ENCODE results near the gene MYO18A. TPM values are rescaled to one million over a fixed set of nuclear protein-coding genes. Genes with fewer than 3 reads are reported as not detected.

Gene MYO18A
- total RNA-seq, 1 donor from 2014 or later, result 11.6 TPM

DNA sequence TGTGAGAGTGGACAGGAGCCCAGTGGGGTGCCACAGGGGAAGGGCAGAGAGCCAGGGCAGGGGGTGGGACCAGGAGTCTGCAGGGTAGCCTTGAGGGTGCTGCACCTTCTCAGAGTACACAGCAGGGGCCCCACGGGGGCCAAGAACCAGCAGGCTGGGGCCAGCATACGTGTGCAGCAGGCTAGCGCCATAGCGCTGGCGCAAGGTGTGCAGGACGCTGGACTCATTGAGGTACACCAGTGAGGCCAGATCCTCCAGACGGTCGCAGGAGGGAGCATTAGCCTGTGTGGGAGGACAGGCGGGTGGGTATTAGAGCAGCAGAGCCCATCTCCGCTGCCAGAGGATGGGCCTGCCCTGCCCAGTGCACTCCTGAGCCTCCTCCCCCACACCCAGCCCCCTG lies 58.8 kb downstream of the MYO18A start:
- H3K79me2 ChIP-seq (ENCODE audit: low read depth), result no peaks in the 10 kb centered on the region
- Mint-ChIP-seq H3K4me3 (no peak overlapping the region), H3K9me3 (no peaks in the 10 kb centered on the region), H3K27ac (no peak overlapping the region), H3K27me3 (ENCODE audit: insufficient read depth, low read depth) (peaks cover 5% of the 10 kb centered on the region), H3K36me3 (no peaks in the 10 kb centered on the region), H3K4me1 (peaks cover 5% of the 10 kb centered on the region)
- H3K9me3 ChIP-seq (ENCODE audit: low read depth), result no peaks in the 10 kb centered on the region
- H3K4me2 ChIP-seq, result no peak overlapping the region
- H3K4me1 ChIP-seq, result peaks cover 3% of the 10 kb centered on the region
- no peak overlapping the region for H2AFZ ChIP-seq (replicated peaks)
- TF ChIP-seq, protein P1, sequence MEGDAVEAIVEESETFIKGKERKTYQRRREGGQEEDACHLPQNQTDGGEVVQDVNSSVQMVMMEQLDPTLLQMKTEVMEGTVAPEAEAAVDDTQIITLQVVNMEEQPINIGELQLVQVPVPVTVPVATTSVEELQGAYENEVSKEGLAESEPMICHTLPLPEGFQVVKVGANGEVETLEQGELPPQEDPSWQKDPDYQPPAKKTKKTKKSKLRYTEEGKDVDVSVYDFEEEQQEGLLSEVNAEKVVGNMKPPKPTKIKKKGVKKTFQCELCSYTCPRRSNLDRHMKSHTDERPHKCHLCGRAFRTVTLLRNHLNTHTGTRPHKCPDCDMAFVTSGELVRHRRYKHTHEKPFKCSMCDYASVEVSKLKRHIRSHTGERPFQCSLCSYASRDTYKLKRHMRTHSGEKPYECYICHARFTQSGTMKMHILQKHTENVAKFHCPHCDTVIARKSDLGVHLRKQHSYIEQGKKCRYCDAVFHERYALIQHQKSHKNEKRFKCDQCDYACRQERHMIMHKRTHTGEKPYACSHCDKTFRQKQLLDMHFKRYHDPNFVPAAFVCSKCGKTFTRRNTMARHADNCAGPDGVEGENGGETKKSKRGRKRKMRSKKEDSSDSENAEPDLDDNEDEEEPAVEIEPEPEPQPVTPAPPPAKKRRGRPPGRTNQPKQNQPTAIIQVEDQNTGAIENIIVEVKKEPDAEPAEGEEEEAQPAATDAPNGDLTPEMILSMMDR (IDR thresholded peaks at IDR 0.05), result no peak
- TF ChIP-seq EZH2 (IDR thresholded peaks at IDR 0.05) (no peak), EZH2phosphoT487 (IDR thresholded peaks at IDR 0.05) (no peak)
- H3K27ac ChIP-seq, result no peak overlapping the region
- H3K9ac ChIP-seq, result no peak overlapping the region
- no peaks in the 10 kb centered on the region for H3K27me3 ChIP-seq
- H3F3A ChIP-seq (ENCODE audit: low read depth), result peaks cover 4% of the 10 kb centered on the region
- H3K36me3 ChIP-seq, result no peaks in the 10 kb centered on the region
- H3K4me3 ChIP-seq, result no peak overlapping the region
- DNase-seq (ENCODE audit: low spot score), result no peak
- peaks cover 4% of the 10 kb centered on the region for H4K20me1 ChIP-seq (ENCODE audit: low read depth)

DNA sequence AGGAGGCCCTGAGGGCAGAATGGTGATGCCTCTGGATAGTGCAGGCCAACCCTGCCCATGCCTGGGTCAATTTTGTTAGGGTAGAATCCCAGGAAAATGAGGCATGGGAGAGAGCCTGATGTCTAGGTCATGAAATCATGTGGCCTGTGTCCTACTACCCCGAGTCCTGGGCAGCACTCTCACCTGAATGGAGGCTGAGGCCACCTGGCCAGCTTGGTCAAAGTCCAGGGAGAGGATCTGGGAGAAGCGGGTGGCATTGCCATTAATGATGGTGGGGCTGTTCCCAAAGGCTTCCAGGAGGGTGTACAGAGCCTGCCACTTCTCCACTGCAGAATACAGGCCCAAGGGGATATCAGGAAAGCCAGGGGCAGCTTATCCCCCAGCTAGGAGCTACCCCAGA lies 59.8 kb downstream of the MYO18A start:
- Mint-ChIP-seq H3K4me1 (peaks cover 7% of the 10 kb centered on the region), H3K4me3 (no peak overlapping the region), H3K36me3 (no peaks in the 10 kb centered on the region)

DNA sequence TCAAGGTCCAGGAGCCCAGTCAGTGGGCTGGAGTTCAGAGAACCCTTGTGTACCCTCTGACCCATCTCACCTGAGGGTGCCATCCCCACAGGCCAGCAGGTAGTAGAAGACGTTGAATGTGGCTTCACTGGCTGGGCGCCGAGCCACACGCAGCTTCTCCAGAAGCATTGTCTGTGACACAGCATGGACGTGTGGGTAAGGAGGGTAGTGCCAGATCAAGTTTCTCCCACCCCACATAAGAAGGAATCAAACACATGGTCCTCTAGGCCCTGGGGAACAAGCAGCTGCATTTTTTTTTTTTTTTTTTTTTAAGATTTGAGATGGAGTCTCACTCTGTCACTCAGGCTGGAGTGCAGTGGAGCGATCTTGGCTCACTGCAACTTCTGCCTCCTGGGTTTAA lies 60.9 kb downstream of the MYO18A start:
- Mint-ChIP-seq H3K4me1 (peaks cover 7% of the 10 kb centered on the region), H3K9me3 (no peaks in the 10 kb centered on the region)
- H3K36me3 ChIP-seq, result no peaks in the 10 kb centered on the region

More for the DNA sequence above, 59.8 kb downstream of the MYO18A start:
- no peaks in the 10 kb centered on the region for H3K79me2 ChIP-seq (ENCODE audit: low read depth)
- H4K20me1 ChIP-seq (ENCODE audit: low read depth), result peaks cover 4% of the 10 kb centered on the region
- Mint-ChIP-seq H3K27ac (no peak overlapping the region), H3K9me3 (no peaks in the 10 kb centered on the region), H3K27me3 (ENCODE audit: insufficient read depth, low read depth) (peaks cover 4% of the 10 kb centered on the region)
- DNase-seq (ENCODE audit: low spot score), result no peak
- no peaks in the 10 kb centered on the region for H3K9me3 ChIP-seq (ENCODE audit: low read depth)
- peaks cover 9% of the 10 kb centered on the region for H3F3A ChIP-seq (ENCODE audit: low read depth)
- H3K27ac ChIP-seq, result no peak overlapping the region
- H3K27me3 ChIP-seq, result no peaks in the 10 kb centered on the region
- no peak overlapping the region for H2AFZ ChIP-seq (replicated peaks)
- H3K4me2 ChIP-seq, result no peak overlapping the region
- TF ChIP-seq, protein P1 (IDR thresholded peaks at IDR 0.05), result no peak
- TF ChIP-seq EZH2phosphoT487 (IDR thresholded peaks at IDR 0.05) (no peak), EZH2 (IDR thresholded peaks at IDR 0.05) (no peak)
- H3K9ac ChIP-seq, result no peak overlapping the region
- no peaks in the 10 kb centered on the region for H3K36me3 ChIP-seq
- H3K4me1 ChIP-seq, result peaks cover 3% of the 10 kb centered on the region
- H3K4me3 ChIP-seq, result no peak overlapping the region

More for the DNA sequence above, 60.9 kb downstream of the MYO18A start:
- no peak overlapping the region for H3K9ac ChIP-seq
- H3K4me2 ChIP-seq, result no peak overlapping the region
- Mint-ChIP-seq H3K27ac (no peak overlapping the region), H3K27me3 (ENCODE audit: insufficient read depth, low read depth) (peaks cover 4% of the 10 kb centered on the region), H3K4me3 (no peak overlapping the region), H3K36me3 (no peaks in the 10 kb centered on the region)
- TF ChIP-seq EZH2phosphoT487 (IDR thresholded peaks at IDR 0.05) (no peak), EZH2 (IDR thresholded peaks at IDR 0.05) (no peak)
- TF ChIP-seq, protein P1 (IDR thresholded peaks at IDR 0.05), result no peak
- H3K9me3 ChIP-seq (ENCODE audit: low read depth), result no peaks in the 10 kb centered on the region
- peaks cover 3% of the 10 kb centered on the region for H3K4me1 ChIP-seq
- H3K79me2 ChIP-seq (ENCODE audit: low read depth), result no peaks in the 10 kb centered on the region
- H2AFZ ChIP-seq (replicated peaks), result no peak overlapping the region
- no peak overlapping the region for H3K27ac ChIP-seq
- DNase-seq (ENCODE audit: low spot score), result no peak
- peaks cover 4% of the 10 kb centered on the region for H4K20me1 ChIP-seq (ENCODE audit: low read depth)
- H3F3A ChIP-seq (ENCODE audit: low read depth), result peaks cover 9% of the 10 kb centered on the region
- H3K27me3 ChIP-seq, result no peaks in the 10 kb centered on the region
- H3K4me3 ChIP-seq, result no peak overlapping the region
